ENCODE data around the gene TNRC18. TPM values are rescaled to one million over a fixed set of nuclear protein-coding genes. Genes with fewer than 3 reads are reported as not detected.
"Not testable (repeated sequence)": the region's sequence is repeated elsewhere in the genome, so short reads cannot be mapped to it uniquely, and the experiment has no call there.

TNRC18 gene
- polyA plus RNA-seq, 1 donor from 2014 or later: 23.6 TPM

DNA sequence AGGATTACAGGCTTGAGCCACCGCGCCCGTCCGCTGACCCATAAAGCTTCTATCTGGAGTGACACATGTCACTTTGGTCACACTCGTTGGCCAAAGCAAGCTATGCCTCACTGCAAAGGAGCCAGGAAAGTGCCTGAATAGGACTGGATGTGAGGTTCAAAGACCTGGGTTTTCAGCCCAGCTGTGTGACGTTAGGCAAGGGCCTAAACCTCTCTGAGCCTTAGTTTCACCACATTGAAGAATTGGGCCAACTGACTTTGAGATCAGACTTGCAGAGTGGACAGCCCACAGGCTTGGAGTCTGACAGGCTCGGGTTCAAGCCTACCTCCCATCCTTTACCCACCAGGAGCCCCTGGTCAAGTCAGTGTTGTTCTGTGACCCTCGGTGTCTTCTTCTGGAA, 135.1 kb downstream of the TNRC18 start:
- H3K9me3 ChIP-seq (ENCODE audit: low read length); H3K4me2 ChIP-seq (ENCODE audit: low read length); H3F3A ChIP-seq (ENCODE audit: insufficient read depth, low read length, poor library complexity, severe bottlenecking); H3K27me3 ChIP-seq (ENCODE audit: insufficient read depth, low read depth, low read length); H3K9me2 ChIP-seq (ENCODE audit: insufficient read depth, low read length); H4K20me1 ChIP-seq (ENCODE audit: insufficient read depth); H3K4me3 ChIP-seq (ENCODE audit: low read length); H3K9ac ChIP-seq (ENCODE audit: low read length); H3K27ac ChIP-seq (ENCODE audit: low read length); H3K36me3 ChIP-seq (ENCODE audit: insufficient read depth, low read length); H2AFZ ChIP-seq (ENCODE audit: low read depth, low read length): not testable (repeated sequence)
- H3K79me2 ChIP-seq (replicated peaks; ENCODE audit: insufficient read depth, low read length): peaks cover 14% of the 10 kb centered on the region

DNA sequence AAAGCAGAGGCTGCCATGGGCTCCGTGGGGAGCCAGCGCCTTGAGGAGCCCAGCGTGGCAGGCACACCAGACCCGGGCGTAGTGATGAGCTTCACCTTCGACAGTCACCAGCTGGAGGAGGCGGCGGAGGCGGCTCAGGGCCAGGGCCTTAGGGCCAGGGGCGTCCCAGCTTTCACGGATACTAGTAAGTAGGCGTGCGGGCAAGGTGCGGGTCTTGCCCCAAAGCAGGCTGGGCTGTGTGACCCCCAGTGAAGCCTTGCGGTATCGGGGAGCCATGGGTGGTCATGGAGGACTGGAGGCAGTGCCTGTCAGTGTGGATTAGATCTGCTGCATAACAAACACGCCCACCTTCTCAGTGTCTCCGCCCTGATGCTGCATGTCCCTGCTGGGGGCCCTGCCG, 135.8 kb downstream of the TNRC18 start:
- H3K9me3 ChIP-seq (ENCODE audit: low read length): no peaks in the 10 kb centered on the region
- TF ChIP-seq RAD21 (conservative IDR thresholded peaks at IDR 0.05) (no peak), MXI1 (conservative IDR thresholded peaks at IDR 0.05; ENCODE audit: poor library complexity, severe bottlenecking) (no peak), EZH2 (IDR thresholded peaks at IDR 0.05; ENCODE audit: borderline replicate concordance, insufficient read depth, low read length, poor library complexity, severe bottlenecking) (no peak), SMC3 (conservative IDR thresholded peaks at IDR 0.05; ENCODE audit: poor library complexity) (no peak), TAF1 (IDR thresholded peaks at IDR 0.05; ENCODE audit: low read depth) (no peak), EP300 (conservative IDR thresholded peaks at IDR 0.05; ENCODE audit: poor library complexity, severe bottlenecking) (no peak), POLR2AphosphoS5 (IDR thresholded peaks at IDR 0.05) (no peak)
- TF ChIP-seq, protein P1, sequence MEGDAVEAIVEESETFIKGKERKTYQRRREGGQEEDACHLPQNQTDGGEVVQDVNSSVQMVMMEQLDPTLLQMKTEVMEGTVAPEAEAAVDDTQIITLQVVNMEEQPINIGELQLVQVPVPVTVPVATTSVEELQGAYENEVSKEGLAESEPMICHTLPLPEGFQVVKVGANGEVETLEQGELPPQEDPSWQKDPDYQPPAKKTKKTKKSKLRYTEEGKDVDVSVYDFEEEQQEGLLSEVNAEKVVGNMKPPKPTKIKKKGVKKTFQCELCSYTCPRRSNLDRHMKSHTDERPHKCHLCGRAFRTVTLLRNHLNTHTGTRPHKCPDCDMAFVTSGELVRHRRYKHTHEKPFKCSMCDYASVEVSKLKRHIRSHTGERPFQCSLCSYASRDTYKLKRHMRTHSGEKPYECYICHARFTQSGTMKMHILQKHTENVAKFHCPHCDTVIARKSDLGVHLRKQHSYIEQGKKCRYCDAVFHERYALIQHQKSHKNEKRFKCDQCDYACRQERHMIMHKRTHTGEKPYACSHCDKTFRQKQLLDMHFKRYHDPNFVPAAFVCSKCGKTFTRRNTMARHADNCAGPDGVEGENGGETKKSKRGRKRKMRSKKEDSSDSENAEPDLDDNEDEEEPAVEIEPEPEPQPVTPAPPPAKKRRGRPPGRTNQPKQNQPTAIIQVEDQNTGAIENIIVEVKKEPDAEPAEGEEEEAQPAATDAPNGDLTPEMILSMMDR (IDR thresholded peaks at IDR 0.05; ENCODE audit: poor library complexity, severe bottlenecking): no peak
- TF ChIP-seq, protein P2, sequence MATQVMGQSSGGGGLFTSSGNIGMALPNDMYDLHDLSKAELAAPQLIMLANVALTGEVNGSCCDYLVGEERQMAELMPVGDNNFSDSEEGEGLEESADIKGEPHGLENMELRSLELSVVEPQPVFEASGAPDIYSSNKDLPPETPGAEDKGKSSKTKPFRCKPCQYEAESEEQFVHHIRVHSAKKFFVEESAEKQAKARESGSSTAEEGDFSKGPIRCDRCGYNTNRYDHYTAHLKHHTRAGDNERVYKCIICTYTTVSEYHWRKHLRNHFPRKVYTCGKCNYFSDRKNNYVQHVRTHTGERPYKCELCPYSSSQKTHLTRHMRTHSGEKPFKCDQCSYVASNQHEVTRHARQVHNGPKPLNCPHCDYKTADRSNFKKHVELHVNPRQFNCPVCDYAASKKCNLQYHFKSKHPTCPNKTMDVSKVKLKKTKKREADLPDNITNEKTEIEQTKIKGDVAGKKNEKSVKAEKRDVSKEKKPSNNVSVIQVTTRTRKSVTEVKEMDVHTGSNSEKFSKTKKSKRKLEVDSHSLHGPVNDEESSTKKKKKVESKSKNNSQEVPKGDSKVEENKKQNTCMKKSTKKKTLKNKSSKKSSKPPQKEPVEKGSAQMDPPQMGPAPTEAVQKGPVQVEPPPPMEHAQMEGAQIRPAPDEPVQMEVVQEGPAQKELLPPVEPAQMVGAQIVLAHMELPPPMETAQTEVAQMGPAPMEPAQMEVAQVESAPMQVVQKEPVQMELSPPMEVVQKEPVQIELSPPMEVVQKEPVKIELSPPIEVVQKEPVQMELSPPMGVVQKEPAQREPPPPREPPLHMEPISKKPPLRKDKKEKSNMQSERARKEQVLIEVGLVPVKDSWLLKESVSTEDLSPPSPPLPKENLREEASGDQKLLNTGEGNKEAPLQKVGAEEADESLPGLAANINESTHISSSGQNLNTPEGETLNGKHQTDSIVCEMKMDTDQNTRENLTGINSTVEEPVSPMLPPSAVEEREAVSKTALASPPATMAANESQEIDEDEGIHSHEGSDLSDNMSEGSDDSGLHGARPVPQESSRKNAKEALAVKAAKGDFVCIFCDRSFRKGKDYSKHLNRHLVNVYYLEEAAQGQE (IDR thresholded peaks at IDR 0.05; ENCODE audit: borderline replicate concordance): no peak
- no peaks in the 10 kb centered on the region for H3K27me3 ChIP-seq (ENCODE audit: insufficient read depth, low read depth, low read length)
- H3K4me2 ChIP-seq (ENCODE audit: low read length): no peak overlapping the region
- no peaks in the 10 kb centered on the region for H3K9me2 ChIP-seq (ENCODE audit: insufficient read depth, low read length)
- no peaks in the 10 kb centered on the region for H3K36me3 ChIP-seq (ENCODE audit: insufficient read depth, low read length)
- no peaks in the 10 kb centered on the region for H3F3A ChIP-seq (ENCODE audit: insufficient read depth, low read length, poor library complexity, severe bottlenecking)
- peaks cover 16% of the 10 kb centered on the region for H3K79me2 ChIP-seq (replicated peaks; ENCODE audit: insufficient read depth, low read length)
- H2AFZ ChIP-seq (ENCODE audit: low read depth, low read length): no peak overlapping the region
- H3K4me3 ChIP-seq (ENCODE audit: low read length): no peak overlapping the region
- no peak overlapping the region for H3K9ac ChIP-seq (ENCODE audit: low read length)
- no peaks in the 10 kb centered on the region for H4K20me1 ChIP-seq (ENCODE audit: insufficient read depth)
- H3K27ac ChIP-seq (ENCODE audit: low read length): no peak overlapping the region

DNA sequence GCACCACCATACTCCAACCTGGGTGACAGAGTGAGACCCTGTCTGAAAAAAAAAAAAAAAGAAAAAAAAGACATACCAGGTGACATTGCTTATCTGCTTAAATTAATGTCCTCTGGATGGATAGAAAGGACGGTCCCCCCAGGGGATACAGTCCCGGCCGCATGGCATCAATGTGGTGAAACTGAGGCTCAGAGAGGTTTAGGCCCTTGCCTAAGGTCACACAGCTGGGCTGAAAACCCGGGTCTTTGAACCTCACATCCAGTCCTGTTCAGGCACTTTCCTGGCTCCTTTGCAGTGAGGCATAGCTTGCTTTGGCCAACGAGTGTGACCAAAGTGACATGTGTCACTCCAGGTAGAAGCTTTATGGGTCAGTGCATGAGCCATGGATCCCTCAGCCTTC, 136.3 kb downstream of the TNRC18 start:
- H3K36me3 ChIP-seq (ENCODE audit: insufficient read depth, low read length); H2AFZ ChIP-seq (ENCODE audit: low read depth, low read length); H3K27me3 ChIP-seq (ENCODE audit: insufficient read depth, low read depth, low read length); H3F3A ChIP-seq (ENCODE audit: insufficient read depth, low read length, poor library complexity, severe bottlenecking); H3K9ac ChIP-seq (ENCODE audit: low read length); H3K9me3 ChIP-seq (ENCODE audit: low read length); H3K4me3 ChIP-seq (ENCODE audit: low read length); H3K9me2 ChIP-seq (ENCODE audit: insufficient read depth, low read length); H4K20me1 ChIP-seq (ENCODE audit: insufficient read depth); H3K4me2 ChIP-seq (ENCODE audit: low read length); H3K27ac ChIP-seq (ENCODE audit: low read length): not testable (repeated sequence)
- H3K79me2 ChIP-seq (replicated peaks; ENCODE audit: insufficient read depth, low read length): peaks cover 16% of the 10 kb centered on the region
